ENCODE data around the gene PREPL. TPM values are rescaled to one million over a fixed set of nuclear protein-coding genes. Genes with fewer than 3 reads are reported as not detected.

PREPL gene
- total RNA-seq, 120 experiments from 2014 or later: 114 to 573 (median 405) TPM

Other genes with a start within 250 kb of the PREPL start
- 100 to 1,000 TPM in 43 of 120 experiments, 10 to 100 TPM in 77; 60.7 to 138 (median 94.9) TPM for gene PPM1B, start 192.6 kb downstream of the PREPL start, total RNA-seq
- gene SLC3A1, start 86.0 kb downstream of the PREPL start, total RNA-seq: 1 to 10 TPM in 47 of 120 experiments, under 1 TPM in 66, not detected in 7; 0.19 to 2.7 (median 0.90) TPM
- gene CAMKMT, start 453 bp upstream of the PREPL start, total RNA-seq: 10 to 100 TPM; 10.0 to 32.5 (median 15.9) TPM

Data from dorsolateral prefrontal cortex (tissue), 118 donors.